Transverse colon (tissue), 3 donors: ENCODE measurements around the gene EEIG1.

Source experiments
- POLR2A ChIP-seq: fragments of 450-650 bp; IDR thresholded peaks from one replicate; pipeline ENCODE4 v1.6.1; 2016; ENCODE audit warnings: antibody characterized with exemption, mild to moderate bottlenecking, moderate library complexity
- TF ChIP-seq, protein P1 (sequence below), 5 experiments: fragments of 200-600 bp in 3 of 5; fragments of 450-650 bp in 2 of 5; sonication (generic) in 3 of 5; IDR thresholded peaks; 1 replicate in 2 of 5; 2 replicates in 3 of 5; pipeline ENCODE4 v1.5.1; 2016 to 2017; ENCODE audit warnings: antibody characterized with exemption in 5 of 5, inconsistent platforms in 3 of 5, mild to moderate bottlenecking in 2 of 5, moderate library complexity in 1 of 5

DNA sequence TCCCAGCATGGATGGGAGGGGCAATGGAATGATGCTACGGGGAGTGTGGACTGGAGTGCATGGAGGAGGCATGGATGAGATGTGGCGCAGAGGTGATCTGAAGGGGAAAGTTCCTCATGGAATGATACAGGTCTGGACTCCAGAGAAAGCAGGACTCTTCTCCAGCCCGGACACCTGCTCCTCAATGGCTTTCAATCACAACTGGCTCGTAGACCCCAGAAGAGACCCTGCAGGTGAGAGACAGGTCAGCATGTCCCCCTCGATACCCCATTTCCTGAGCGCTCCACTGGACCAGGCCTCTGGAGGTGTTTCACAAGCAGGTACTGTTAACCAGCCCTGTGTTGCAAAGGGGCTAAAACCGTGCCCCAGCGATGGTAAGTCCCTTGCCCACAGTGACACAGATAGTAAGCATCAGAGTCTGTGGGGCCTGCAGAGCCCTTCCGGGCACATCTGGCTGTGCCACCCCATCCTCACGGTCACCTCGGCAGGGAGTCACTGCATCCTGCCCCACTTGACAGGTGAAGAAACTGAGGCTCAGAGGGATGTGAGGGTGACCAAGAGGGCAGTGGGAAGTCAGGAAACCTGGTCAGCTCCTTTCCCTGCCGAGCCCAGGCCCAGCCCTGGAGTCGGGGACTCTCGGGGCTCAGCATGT is 37.7 kb downstream of the EEIG1 start:
- TF ChIP-seq, protein P1, sequence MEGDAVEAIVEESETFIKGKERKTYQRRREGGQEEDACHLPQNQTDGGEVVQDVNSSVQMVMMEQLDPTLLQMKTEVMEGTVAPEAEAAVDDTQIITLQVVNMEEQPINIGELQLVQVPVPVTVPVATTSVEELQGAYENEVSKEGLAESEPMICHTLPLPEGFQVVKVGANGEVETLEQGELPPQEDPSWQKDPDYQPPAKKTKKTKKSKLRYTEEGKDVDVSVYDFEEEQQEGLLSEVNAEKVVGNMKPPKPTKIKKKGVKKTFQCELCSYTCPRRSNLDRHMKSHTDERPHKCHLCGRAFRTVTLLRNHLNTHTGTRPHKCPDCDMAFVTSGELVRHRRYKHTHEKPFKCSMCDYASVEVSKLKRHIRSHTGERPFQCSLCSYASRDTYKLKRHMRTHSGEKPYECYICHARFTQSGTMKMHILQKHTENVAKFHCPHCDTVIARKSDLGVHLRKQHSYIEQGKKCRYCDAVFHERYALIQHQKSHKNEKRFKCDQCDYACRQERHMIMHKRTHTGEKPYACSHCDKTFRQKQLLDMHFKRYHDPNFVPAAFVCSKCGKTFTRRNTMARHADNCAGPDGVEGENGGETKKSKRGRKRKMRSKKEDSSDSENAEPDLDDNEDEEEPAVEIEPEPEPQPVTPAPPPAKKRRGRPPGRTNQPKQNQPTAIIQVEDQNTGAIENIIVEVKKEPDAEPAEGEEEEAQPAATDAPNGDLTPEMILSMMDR (IDR thresholded peaks at IDR 0.05) = no peak
- no peak for TF ChIP-seq POLR2A
